ENCODE results near the gene AP1S2. TPM values are rescaled to one million over a fixed set of nuclear protein-coding genes. Genes with fewer than 3 reads are reported as not detected.

Gene AP1S2
- total RNA-seq, 4 donors from 2014 or later = 36.8 to 73.9 (median 53.4) TPM

GRCh38 chrX:15869695-15870094 lies 15.1 kb upstream of the AP1S2 start:
- no peak for DNase-seq (ENCODE audit: low spot score)
- TF ChIP-seq CTCF (IDR thresholded peaks at IDR 0.05) = no peak
- no peak for ATAC-seq (ENCODE audit: low FRiP score)

DNA sequence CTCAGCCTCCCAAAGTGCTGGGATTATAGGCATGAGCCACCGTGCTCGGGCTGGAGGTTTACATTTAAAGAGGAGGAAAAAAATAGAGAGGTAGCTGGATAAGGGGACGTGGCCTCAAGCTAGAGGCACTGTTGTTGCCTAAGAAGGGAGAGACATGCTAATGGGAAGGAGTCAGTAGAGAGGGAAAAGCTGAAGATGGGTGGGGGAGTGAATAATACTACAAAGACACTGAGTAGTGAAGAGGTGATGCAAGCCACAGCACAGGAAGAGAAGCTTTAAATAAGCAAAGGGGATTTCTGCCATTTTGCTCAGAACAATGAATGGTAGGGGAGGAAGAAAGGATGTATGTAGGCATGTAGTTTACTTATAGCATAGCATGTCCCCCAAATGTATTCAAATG lies 11.5 kb upstream of the AP1S2 start:
- no peak for DNase-seq (ENCODE audit: low spot score)
- TF ChIP-seq CTCF (IDR thresholded peaks at IDR 0.05) = no peak
- no peak for ATAC-seq (ENCODE audit: low FRiP score)

DNA sequence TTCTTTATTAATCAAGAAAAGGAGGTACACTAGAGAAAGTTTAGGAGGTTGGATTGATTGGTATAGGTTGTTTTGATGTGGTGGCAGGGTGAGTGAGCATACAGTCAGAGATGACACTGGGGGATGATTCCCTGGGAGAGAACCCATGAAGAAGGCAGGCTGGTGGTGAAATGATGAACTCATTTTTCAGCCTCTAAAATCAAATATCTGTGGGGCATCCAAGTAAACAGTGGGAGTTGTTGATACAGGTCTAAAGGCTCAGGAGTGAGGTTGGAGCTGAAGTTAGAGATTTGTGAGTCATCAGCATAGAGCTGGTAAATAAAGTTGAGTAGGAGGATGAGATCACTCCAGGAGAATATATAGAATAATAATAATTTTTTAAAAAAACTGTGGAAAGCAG lies 10.0 kb upstream of the AP1S2 start:
- DNase-seq (ENCODE audit: low spot score) (no peak), ATAC-seq (ENCODE audit: low FRiP score) (no peak)
- no peak for TF ChIP-seq CTCF (IDR thresholded peaks at IDR 0.05)

- no peak for TF ChIP-seq CTCF (IDR thresholded peaks at IDR 0.05)
- DNase-seq (ENCODE audit: low spot score) = no peak
Observed at GRCh38 chrX:15864023-15864422, 9.4 kb upstream of the AP1S2 start.

DNA sequence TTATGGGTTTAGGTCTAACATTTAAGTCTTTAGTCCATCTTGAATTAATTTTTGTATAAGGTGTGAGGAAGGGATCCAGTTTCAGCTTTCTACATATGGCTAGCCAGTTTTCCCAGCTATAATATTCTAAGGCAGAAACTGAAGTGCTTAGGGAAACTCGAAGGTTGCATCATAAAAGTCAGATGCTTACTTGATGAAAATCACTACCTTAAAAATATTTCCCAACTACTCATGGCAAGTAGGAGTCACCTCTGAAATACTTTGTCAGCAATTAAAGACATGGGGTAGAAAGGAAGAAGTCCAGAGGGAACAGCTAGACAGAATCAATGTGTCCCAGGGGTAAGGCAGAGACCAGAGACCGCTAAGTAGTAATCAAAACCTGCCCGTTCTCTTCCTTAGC lies 6.3 kb upstream of the AP1S2 start:
- DNase-seq (ENCODE audit: low spot score) (no peak), ATAC-seq (ENCODE audit: low FRiP score) (no peak)
- no peak for TF ChIP-seq CTCF (IDR thresholded peaks at IDR 0.05)

More at GRCh38 chrX:15864023-15864422, 9.4 kb upstream of the AP1S2 start:
- no peak for ATAC-seq (ENCODE audit: low FRiP score)

DNA sequence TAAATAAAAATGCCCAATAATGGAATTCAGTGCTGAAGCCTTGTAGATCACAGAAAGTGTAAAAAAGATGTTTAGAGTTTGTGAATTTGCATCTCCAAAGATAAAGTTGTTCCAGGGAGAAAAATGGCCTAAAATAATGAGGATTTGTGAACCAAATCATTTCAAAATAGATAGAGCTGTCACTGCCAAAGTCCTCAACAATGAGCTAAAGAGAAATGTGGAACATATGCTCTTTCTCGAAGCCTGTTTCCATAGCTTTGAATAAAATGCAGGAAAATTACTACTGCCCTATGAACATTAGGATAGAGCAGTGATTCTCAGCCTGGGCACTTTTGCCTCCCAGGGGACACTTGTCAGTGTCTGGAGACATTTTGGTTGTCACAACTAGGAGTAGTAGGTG lies 3.4 kb upstream of the AP1S2 start:
- no peak for TF ChIP-seq CTCF (IDR thresholded peaks at IDR 0.05)
- no peak for ATAC-seq (ENCODE audit: low FRiP score)
- DNase-seq (ENCODE audit: low spot score) = no peak

DNA sequence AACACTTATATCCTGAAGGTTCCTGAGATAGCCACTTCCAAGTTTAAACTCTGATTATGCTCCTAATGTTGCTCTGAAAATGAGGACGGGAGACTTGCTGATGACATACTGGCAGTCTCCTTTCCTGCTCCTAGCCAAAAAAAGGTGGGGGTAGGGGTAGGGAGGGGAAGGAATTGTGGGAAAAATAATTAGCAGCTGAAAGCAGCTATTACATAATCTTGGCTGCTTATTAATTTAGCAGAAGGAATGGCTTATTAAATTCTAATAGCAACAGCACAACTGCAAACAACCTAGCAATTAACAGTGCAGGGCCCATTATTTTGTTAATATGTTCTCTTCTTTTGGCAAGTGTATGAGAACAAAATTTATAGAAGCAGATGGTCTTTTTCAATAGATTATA lies 2.0 kb upstream of the AP1S2 start:
- ATAC-seq (ENCODE audit: low FRiP score) (no peak), DNase-seq (ENCODE audit: low spot score) (no peak)
- no peak for TF ChIP-seq CTCF (IDR thresholded peaks at IDR 0.05)

All from omental fat pad (tissue), 4 donors.